Stomach (tissue), 19 donors: Measurements from ENCODE around the gene SGMS1. TPM values are rescaled to one million over a fixed set of nuclear protein-coding genes. Genes with fewer than 3 reads are reported as not detected.
"Not testable (repeated sequence)": the region's sequence is repeated elsewhere in the genome, so short reads cannot be mapped to it uniquely, and the experiment has no call there.

ENCODE experiments used
- DNase-seq, 2 donors: peaks; one replicate each; pipeline versions ENCODE4 v3.0.0 to v3.0.0-alpha.2; 2013 to 2019
- H3K27ac ChIP-seq, 5 donors: fragments of 200-600 bp in 4 of 5; sonication (generic) in 4 of 5; one replicate each; pipeline ENCODE4 v1.5.1; 2013 to 2019; ENCODE audit warnings: mild to moderate bottlenecking in 1 of 5, moderate library complexity in 1 of 5
- H3K27me3 ChIP-seq, 3 donors: fragments of 200-600 bp; sonication (generic); one replicate each; pipeline ENCODE4 v1.5.1; 2017 to 2019; ENCODE audit warnings: mixed run types in 1 of 3
- H3K36me3 ChIP-seq, 4 donors: fragments of 200-600 bp; sonication (generic); 1 replicate in 3 of 4; 2 replicates in 1 of 4; pipeline ENCODE4 v1.5.1; 2016 to 2019
- H3K4me1 ChIP-seq, 4 donors: fragments of 200-600 bp; sonication (generic); one replicate each; pipeline ENCODE4 v1.5.1; 2016 to 2019
- H3K4me3 ChIP-seq, 4 donors: fragments of 200-600 bp; sonication (generic) in 3 of 4; one replicate each; pipeline ENCODE4 v1.5.1; 2016 to 2019; ENCODE audit warnings: mild to moderate bottlenecking in 1 of 4
- H3K9me3 ChIP-seq, 4 donors: fragments of 200-600 bp; sonication (generic); one replicate each; pipeline ENCODE4 v1.5.1; 2016 to 2019
- EP300 ChIP-seq: sonication (generic); formaldehyde crosslinking; IDR thresholded peaks from one replicate; pipeline ENCODE4 v1.6.1; 2017; ENCODE audit warnings: antibody characterized with exemption
- POLR2A ChIP-seq, 4 donors: fragments of 450-650 bp; IDR thresholded peaks; one replicate each; pipeline ENCODE4 v1.6.1; 2016; ENCODE audit warnings: antibody characterized with exemption in 4 of 4, control low read depth in 2 of 4, mild to moderate bottlenecking in 1 of 4, moderate library complexity in 1 of 4
- POLR2AphosphoS5 ChIP-seq, 3 donors: sonication (generic); formaldehyde crosslinking; IDR thresholded peaks; one replicate each; pipeline ENCODE4 v1.6.1; 2016; ENCODE audit warnings: antibody characterized with exemption in 3 of 3
- WGBS, 5 donors: extraction: QIAGEN DNeasy Blood & Tissue Kit in 3 of 5; methylation state at CpG; one replicate each; pipeline versions ENCODE4 v1.1.5 to v1.1.7; 2013 to 2018; 5-methylcytosine and 5-hydroxymethylcytosine counted together
- intact Hi-C: fragments of 100-400 bp; cut with DNase I; formaldehyde crosslinking; loops from one replicate; pipeline ENCODE4 v1.15.1; 2023; ENCODE audit warnings: low total_unique reads
- long read RNA-seq, 10 donors: transcript quantifications; one replicate each; lab custom pipeline, GENCODE V29; 2026
- polyA plus RNA-seq, 3 donors: library from polyadenylated mRNA; stranded (reverse); fragments of 200-250 nt; gene quantifications; one replicate each; pipeline ENCODE4 v1.2.3, GENCODE V29; 2013
- total RNA-seq, 5 donors: library from RNA; depleted of rRNA; stranded (reverse); fragments of >200 nt; gene quantifications; one replicate each; pipeline versions ENCODE4 v1.1.0 to v1.2.3, GENCODE V29; 2014 to 2016
- TF ChIP-seq, protein P1 (sequence below), 7 experiments: fragments of 450-650 bp in 4 of 7; fragments of 200-600 bp in 3 of 7; sonication (generic) in 3 of 7; IDR thresholded peaks; one replicate each; pipeline ENCODE4 v1.5.1; 2016 to 2019; ENCODE audit warnings: antibody characterized with exemption in 7 of 7, control low read depth in 2 of 7, mild to moderate bottlenecking in 1 of 7
- donor health status: healthy with polysubstance abuse.
- donor health status: Bipolar disorder and iron deficiency.
- donor health status: healthy.

Gene SGMS1
- total RNA-seq (100 to 1,000 TPM in 2 of 5 donors, 10 to 100 TPM in 3; 24.6 to 229 (median 75.5) TPM), polyA plus RNA-seq (1 to 10 TPM; 6.2 to 7.8 (median 7.0) TPM)
- long read RNA-seq, donor 1, partial matches to known transcripts: 0 of 1 reads
- long read RNA-seq, donor 1, other reads (novel, unspliced or antisense): 0 of 1 reads
- long read RNA-seq, donor 2, partial matches to known transcripts: 0 of 4 reads
- long read RNA-seq, donor 2, other reads (novel, unspliced or antisense): 0 of 4 reads
- long read RNA-seq, donor 3, partial matches to known transcripts: 0 of 3 reads
- long read RNA-seq, donor 3, other reads (novel, unspliced or antisense): 0 of 3 reads
- long read RNA-seq, donor 4: 0 reads
- long read RNA-seq, donor 5, partial matches to known transcripts: 0 of 2 reads
- long read RNA-seq, donor 5, other reads (novel, unspliced or antisense): 0 of 2 reads
- long read RNA-seq, donor 6, transcript SGMS1-202 (11 exons, 3,744 nt): major isoform, 5 of 12 reads
- long read RNA-seq, donor 6, partial matches to known transcripts: 7 of 12 reads
- long read RNA-seq, donor 6, other reads (novel, unspliced or antisense): 0 of 12 reads
- long read RNA-seq, donor 7, partial matches to known transcripts: 0 of 4 reads
- long read RNA-seq, donor 7, other reads (novel, unspliced or antisense): 0 of 4 reads
- long read RNA-seq, donor 8, partial matches to known transcripts: 0 of 3 reads
- long read RNA-seq, donor 8, other reads (novel, unspliced or antisense): 0 of 3 reads
- long read RNA-seq, donor 9, partial matches to known transcripts: 0 of 2 reads
- long read RNA-seq, donor 9, other reads (novel, unspliced or antisense): 0 of 2 reads
- long read RNA-seq, donor 10, partial matches to known transcripts: 0 of 2 reads
- long read RNA-seq, donor 10, other reads (novel, unspliced or antisense): 0 of 2 reads

DNA sequence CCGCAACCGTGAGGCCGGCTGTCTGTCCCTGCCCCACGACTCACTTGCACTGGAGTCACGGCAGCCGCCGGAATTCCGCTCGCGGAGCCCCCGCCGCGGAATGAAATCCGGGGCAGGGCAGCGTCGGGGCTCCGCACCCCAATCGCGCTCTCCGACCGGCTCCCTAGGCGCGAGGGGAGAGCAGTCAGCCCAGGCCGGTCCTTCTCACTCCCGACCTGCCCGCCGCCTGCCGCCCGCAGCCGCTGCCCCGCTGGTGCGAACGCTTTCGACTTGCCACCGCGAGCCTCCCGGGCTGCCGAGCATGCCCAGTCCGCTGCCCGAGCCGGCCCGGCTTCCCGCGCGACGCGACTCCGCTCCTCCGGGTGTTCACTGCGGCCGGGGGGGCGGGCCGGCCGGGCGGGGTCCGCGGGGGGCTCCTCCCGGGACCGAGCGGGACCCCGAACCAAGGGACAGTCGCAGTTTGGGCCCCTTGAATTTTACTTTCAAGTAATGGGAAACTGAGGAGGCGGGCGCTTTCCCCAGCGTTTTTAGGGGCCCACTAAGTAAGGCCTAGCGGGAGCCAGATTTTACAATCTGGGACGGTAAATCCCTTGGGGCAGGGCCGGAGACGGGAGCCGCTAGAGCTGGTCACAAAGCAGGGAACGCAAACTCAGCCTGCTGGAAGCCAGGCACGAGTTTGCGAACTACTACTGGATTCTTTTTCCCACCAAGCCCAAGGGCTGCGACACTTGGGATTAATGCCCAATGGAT lies at the start of gene SGMS1:
SGMS1 (minus strand) TSS at position 294 of the 750 bp plus-strand sequence. CDS start 279,842 bp downstream, outside the sequence.
- DNase-seq: peak; percentile 89 to 96
- Histone ChIP-seq H3K27me3 (no peaks in the 10 kb centered on the region), H3K4me3 (peak within 1 kb of the TSS; percentile 80 to 95 (median 90)), H3K36me3 (peaks cover 0 to 4% (median 0%) of the 10 kb centered on the region in 4 donors), H3K4me1 (peaks cover 20 to 46% (median 38%) of the 10 kb centered on the region in 4 donors), H3K27ac (peak within 1 kb of the TSS; percentile 98 to 100 (median 99)), H3K9me3 (no peaks in the 10 kb centered on the region)
- TF ChIP-seq POLR2A (IDR thresholded peaks at IDR 0.05) (no peak), POLR2AphosphoS5 (IDR thresholded peaks at IDR 0.05) (peak; percentile 60 to 81 (median 80)), EP300 (no peak)
- TF ChIP-seq, protein P1, sequence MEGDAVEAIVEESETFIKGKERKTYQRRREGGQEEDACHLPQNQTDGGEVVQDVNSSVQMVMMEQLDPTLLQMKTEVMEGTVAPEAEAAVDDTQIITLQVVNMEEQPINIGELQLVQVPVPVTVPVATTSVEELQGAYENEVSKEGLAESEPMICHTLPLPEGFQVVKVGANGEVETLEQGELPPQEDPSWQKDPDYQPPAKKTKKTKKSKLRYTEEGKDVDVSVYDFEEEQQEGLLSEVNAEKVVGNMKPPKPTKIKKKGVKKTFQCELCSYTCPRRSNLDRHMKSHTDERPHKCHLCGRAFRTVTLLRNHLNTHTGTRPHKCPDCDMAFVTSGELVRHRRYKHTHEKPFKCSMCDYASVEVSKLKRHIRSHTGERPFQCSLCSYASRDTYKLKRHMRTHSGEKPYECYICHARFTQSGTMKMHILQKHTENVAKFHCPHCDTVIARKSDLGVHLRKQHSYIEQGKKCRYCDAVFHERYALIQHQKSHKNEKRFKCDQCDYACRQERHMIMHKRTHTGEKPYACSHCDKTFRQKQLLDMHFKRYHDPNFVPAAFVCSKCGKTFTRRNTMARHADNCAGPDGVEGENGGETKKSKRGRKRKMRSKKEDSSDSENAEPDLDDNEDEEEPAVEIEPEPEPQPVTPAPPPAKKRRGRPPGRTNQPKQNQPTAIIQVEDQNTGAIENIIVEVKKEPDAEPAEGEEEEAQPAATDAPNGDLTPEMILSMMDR (IDR thresholded peaks at IDR 0.05): peak in 1 of 7 experiments; percentile 6
- intact Hi-C loops: no loop called here
- 0 to 1% (median 0%) methylated on average over 10 to 74 of the region's 74 CpGs for WGBS, 5 donors

DNA sequence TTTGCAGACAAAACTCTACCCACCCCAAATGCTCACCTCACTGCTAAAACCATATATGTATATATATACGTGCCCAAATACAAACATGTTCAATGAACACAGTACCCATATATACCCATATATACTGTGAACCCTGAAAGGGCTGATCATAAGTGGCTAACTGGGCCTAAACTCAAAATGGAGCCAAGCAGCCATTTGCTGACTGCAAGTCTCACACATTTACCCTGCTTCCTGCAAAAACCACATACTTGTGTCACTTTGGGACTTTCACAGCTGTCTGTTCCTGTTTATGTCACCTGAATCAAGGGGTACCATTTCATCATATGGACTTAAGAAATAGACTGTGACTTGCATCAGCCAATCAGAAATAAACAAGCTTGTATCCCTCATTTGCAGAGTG lies 48.4 kb upstream of the SGMS1 start:
- H3K4me1 ChIP-seq, H3K4me3 ChIP-seq, H3K27me3 ChIP-seq, H3K36me3 ChIP-seq, H3K27ac ChIP-seq, DNase-seq, H3K9me3 ChIP-seq, intact Hi-C loops: not testable (repeated sequence)
- 79 to 96% (median 91%) methylated on average over 1 of the region's 1 CpG for WGBS, 5 donors

DNA sequence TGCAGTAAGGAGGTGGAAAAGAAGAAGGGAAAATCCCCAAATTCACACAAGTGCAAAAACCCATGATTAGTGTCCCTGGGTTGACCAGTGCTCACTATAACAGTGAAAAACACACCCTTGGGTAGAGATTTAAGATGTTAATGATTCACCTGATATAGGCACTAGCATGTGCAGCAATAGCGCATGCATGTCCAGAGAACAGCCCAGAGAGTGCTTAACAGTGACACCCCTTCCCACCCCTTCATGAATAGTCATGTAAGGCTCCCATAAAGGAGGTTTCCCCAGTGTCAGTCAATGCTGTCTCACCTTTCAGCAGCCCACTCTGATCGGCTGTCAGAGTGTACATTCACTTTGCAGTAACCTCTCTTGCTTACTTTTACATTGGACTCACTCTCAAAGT lies 47.9 kb upstream of the SGMS1 start:
- 61 to 81% (median 78%) methylated on average over 2 of the region's 2 CpGs for WGBS, 5 donors
- H3K27me3 ChIP-seq, H3K27ac ChIP-seq, intact Hi-C loops, DNase-seq, H3K4me1 ChIP-seq, H3K9me3 ChIP-seq, H3K4me3 ChIP-seq, H3K36me3 ChIP-seq: not testable (repeated sequence)

DNA sequence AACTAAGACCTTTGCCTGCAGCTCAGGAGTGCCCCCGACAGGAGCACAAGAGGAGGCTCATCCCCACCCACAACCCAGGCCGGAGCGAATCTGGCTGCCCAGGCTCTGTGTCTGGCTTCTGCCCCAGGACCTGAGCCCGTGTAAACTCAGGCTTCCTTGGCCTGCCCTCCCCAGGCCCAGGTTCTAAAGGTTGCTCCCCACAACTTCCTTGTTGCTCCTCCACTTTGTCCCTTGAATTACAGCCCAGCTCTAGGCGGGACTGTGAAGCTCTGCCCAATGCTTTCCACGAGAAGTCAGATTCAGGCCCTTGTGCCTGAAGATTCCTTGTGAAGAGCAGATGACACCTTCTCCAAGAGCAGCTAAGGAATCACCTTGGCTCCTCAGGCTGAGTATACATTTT lies 46.2 kb upstream of the SGMS1 start:
- H3K4me1 ChIP-seq, H3K4me3 ChIP-seq, H3K36me3 ChIP-seq, DNase-seq, H3K27ac ChIP-seq, H3K9me3 ChIP-seq, H3K27me3 ChIP-seq, intact Hi-C loops: not testable (repeated sequence)
- WGBS, 5 donors: 70 to 93% (median 83%) methylated on average over 3 to 6 of the region's 6 CpGs

DNA sequence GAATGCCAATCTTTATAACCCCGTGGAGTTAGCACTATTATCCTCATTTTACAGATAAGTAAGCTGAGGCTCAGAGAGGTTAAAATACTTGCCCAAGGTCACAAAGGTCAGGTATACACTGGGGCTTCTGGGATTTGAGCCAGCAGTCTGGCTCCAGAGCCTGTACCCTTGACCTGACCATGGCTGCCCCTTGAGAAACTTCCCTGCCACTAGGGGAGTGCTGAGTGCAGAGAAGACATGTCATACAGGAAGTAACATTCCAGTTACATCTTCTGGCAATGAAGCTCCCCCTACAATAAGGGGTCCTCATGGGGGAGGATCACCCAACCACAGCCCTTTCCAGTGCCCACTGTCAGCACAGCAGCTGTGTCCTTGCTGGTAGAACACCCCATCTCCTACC lies 43.6 kb upstream of the SGMS1 start:
- H3K4me1 ChIP-seq, H3K36me3 ChIP-seq, H3K27ac ChIP-seq, H3K9me3 ChIP-seq, DNase-seq, intact Hi-C loops, H3K4me3 ChIP-seq, H3K27me3 ChIP-seq: not testable (repeated sequence)
- 50 to 91% (median 80%) methylated on average over 1 of the region's 1 CpG for WGBS, 5 donors

DNA sequence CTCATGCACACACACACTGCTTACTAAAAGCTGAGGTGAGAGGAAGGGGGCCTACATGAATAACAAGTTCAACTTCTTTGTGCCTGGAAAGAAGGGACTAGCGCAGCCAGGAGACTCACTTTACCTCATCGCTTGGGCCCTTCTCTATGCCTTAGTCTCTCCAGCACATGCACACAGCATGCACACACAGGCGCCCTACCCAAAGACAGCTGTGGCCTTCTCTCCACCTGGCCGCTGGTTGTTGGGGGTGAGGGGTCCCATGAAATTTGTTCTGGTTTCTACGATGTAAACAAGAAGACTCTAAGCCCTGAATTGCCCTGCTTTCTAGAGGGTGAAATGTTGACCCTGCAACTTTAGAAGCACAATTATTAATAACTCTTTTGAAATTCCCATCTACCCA lies 38.7 kb upstream of the SGMS1 start:
- 79 to 93% (median 88%) methylated on average over 4 to 5 of the region's 5 CpGs for WGBS, 5 donors

DNA sequence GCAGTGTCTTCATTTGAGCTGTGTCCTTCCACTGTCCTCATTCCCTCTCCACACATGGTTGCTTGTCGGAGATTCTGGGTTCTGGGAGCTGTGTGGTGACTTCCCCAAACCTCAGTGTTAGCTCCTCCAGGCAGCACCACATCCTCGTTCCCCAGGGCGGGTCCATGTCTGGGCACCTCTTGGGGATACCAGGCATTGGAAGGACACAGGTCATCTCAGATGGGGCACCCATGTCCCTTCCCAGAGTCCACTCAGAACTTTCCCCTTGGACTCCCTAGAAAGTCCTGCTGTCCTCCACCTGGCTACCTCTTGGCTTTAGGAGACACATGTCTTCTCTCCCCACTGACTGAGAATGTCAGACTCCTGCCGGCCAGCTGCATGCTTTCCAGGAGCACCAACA lies 37.8 kb upstream of the SGMS1 start:
- H3K27ac ChIP-seq, H3K27me3 ChIP-seq, intact Hi-C loops, H3K9me3 ChIP-seq, H3K4me3 ChIP-seq, H3K4me1 ChIP-seq, H3K36me3 ChIP-seq, DNase-seq: not testable (repeated sequence)
- WGBS, 5 donors: 77 to 91% (median 85%) methylated on average over 3 to 4 of the region's 4 CpGs

More for the DNA sequence above, 38.7 kb upstream of the SGMS1 start:
- H3K9me3 ChIP-seq, H3K36me3 ChIP-seq, H3K27me3 ChIP-seq, H3K4me3 ChIP-seq, H3K4me1 ChIP-seq, H3K27ac ChIP-seq, intact Hi-C loops, DNase-seq: not testable (repeated sequence)

DNA sequence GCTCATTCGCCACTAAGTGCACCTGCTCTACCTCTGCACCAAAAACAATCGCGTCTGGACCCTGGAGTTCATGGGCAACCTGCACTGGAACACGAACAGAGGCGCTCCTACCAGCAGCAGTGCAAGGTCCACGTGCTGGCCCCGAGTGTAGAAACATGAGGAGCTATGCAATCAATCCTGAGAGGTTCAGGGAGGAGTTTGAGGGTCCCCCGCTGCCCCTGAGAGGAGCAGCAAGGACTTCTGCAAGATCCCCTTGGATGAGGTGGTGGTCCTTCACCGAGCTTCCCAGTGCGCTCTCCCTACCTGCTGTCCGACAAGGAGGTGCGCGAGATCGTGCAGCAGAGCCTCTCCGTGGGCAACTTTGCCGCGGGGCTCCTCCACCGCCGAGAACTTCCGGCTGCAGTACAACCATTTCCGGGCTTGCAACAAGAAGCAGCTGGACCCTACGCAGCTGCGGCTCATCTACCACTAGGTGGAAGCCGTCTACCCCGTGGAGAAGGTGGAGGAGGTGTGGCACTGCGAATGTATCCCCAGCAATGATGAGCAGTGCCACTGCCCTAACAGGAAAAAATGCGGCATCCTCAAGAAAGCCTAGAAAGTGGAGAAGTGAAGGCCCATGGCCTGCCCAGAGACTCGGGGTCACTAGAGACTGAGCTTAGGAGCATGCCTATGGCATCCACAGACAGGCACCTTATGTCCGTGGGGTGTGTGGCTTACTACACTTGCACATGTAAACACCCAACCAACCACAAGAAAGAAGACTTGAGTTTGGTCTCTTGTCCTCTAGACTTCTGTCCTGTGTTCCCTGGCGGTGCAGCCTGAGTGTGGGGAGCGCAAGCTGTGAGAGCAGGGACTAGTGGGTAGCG lies 36.3 kb upstream of the SGMS1 start:
- WGBS, 5 donors: 47 to 73% (median 63%) methylated on average over 25 to 32 of the region's 32 CpGs
- DNase-seq: peak in 1 of 2 donors; percentile 63
- intact Hi-C loops, H3K27me3 ChIP-seq, H3K36me3 ChIP-seq, H3K4me1 ChIP-seq, H3K9me3 ChIP-seq: not testable (repeated sequence)
- peak overlapping the region in 1 of 5 donors; percentile 23 for H3K27ac ChIP-seq
- H3K4me3 ChIP-seq: peak overlapping the region in 2 of 4 donors; percentile 31 to 37
